Measurements from ENCODE around the gene COMMD4.

DNA sequence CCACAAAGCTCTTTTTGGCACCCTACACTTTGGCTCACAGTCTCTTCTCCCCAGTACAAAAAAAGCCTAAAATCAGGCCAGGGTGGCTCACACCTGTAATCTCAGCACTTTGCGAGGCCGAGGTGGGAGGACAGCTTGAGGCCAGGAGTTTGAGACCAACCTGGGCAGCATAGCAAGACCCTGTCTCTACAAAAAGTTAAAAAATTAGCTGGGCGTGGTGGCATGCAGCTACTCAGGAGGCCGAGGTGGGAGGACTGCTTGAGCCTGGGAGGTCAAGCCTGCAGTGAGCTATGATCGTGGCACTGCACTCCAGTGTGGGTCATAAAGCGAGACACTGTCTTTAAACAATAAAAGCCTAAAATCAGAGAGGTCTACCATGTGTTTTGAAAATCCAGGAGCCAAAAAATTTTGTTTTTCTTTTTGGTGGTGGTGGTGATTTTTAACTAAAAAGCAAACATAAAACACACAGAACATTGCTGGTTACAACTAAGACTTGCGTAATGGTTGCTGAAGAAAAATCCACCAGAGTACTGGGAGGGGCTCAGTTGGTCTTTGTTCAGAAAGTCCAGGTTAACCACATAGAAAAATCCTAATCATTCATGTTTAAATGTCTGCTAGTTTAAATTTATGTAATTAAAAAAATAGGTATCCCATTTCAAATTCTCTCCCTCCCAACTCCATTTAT, 34.2 kb downstream of the COMMD4 start:
- TF ChIP-seq, protein P1, sequence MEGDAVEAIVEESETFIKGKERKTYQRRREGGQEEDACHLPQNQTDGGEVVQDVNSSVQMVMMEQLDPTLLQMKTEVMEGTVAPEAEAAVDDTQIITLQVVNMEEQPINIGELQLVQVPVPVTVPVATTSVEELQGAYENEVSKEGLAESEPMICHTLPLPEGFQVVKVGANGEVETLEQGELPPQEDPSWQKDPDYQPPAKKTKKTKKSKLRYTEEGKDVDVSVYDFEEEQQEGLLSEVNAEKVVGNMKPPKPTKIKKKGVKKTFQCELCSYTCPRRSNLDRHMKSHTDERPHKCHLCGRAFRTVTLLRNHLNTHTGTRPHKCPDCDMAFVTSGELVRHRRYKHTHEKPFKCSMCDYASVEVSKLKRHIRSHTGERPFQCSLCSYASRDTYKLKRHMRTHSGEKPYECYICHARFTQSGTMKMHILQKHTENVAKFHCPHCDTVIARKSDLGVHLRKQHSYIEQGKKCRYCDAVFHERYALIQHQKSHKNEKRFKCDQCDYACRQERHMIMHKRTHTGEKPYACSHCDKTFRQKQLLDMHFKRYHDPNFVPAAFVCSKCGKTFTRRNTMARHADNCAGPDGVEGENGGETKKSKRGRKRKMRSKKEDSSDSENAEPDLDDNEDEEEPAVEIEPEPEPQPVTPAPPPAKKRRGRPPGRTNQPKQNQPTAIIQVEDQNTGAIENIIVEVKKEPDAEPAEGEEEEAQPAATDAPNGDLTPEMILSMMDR (IDR thresholded peaks at IDR 0.05), result no peak
- TF ChIP-seq POLR2A (IDR thresholded peaks at IDR 0.05), result no peak
- TF ChIP-seq POLR2AphosphoS5 (IDR thresholded peaks at IDR 0.05), result no peak

Data from suprapubic skin (tissue), 4 donors.